Loucy (cell line): ENCODE data around the gene FALEC.

Experiments used
- H2AFZ ChIP-seq: fragments of 200-600 bp; sonication (generic); 2 replicates; pipeline ENCODE4 v1.6.0; 2016; ENCODE audit warnings: antibody characterized with exemption, mild to moderate bottlenecking, low read length, moderate library complexity
- H3F3A ChIP-seq: fragments of 200-600 bp; 2 replicates; pipeline ENCODE4 v1.6.0; 2016; ENCODE audit warnings: antibody characterized with exemption, low read depth, mild to moderate bottlenecking
- H3K27me3 ChIP-seq: fragments of 200-600 bp; sonication (generic); 2 replicates; pipeline ENCODE4 v1.6.1; 2014; ENCODE audit warnings: low read length, mild to moderate bottlenecking; ENCODE audit not compliant: insufficient read depth, poor library complexity, severe bottlenecking
- H3K36me3 ChIP-seq: fragments of 200-600 bp; sonication (generic); 2 replicates; pipeline ENCODE4 v1.6.1; 2016; ENCODE audit warnings: low read length; ENCODE audit not compliant: insufficient read depth
- H3K4me1 ChIP-seq: fragments of 200-600 bp; sonication (generic); 2 replicates; pipeline ENCODE4 v1.5.1; 2014; ENCODE audit warnings: low read length, mild to moderate bottlenecking; ENCODE audit not compliant: insufficient read depth, poor library complexity, severe bottlenecking
- H3K4me2 ChIP-seq: fragments of 200-600 bp; sonication (generic); 2 replicates; pipeline ENCODE4 v1.6.0; 2014; ENCODE audit warnings: antibody characterized with exemption, low read length, low read depth, mild to moderate bottlenecking; ENCODE audit not compliant: poor library complexity, severe bottlenecking
- H3K4me3 ChIP-seq: fragments of 200-600 bp; sonication (generic); 2 replicates; pipeline ENCODE4 v1.5.1; 2014; ENCODE audit warnings: low read length, mild to moderate bottlenecking, mixed read lengths; ENCODE audit not compliant: poor library complexity, severe bottlenecking
- H3K79me2 ChIP-seq: fragments of 200-600 bp; sonication (generic); 2 replicates; pipeline ENCODE4 v1.6.1; 2014; ENCODE audit warnings: low read length; ENCODE audit not compliant: insufficient read depth
- H3K9ac ChIP-seq: fragments of 200-600 bp; sonication (generic); 2 replicates; pipeline ENCODE4 v1.6.0; 2014; ENCODE audit warnings: mild to moderate bottlenecking, low read depth, low read length, moderate library complexity; ENCODE audit not compliant: poor library complexity, severe bottlenecking
- H3K9me2 ChIP-seq: fragments of 200-600 bp; sonication (generic); replicated peaks from 2 replicates; pipeline ENCODE4 v1.6.1; 2016; ENCODE audit warnings: low read depth, low read length, mixed read lengths
- H3K9me3 ChIP-seq: fragments of 200-600 bp; sonication (generic); 2 replicates; pipeline ENCODE4 v1.6.1; 2014; ENCODE audit warnings: mild to moderate bottlenecking, antibody characterized with exemption, low read length, low read depth; ENCODE audit not compliant: insufficient read depth
- H4K20me1 ChIP-seq: fragments of 200-600 bp; sonication (generic); 2 replicates; pipeline ENCODE4 v1.6.0; 2014; ENCODE audit warnings: antibody characterized with exemption, low read length, mild to moderate bottlenecking; ENCODE audit not compliant: insufficient read depth, poor library complexity, severe bottlenecking
- EZH2phosphoT487 ChIP-seq: fragments of 200-600 bp; IDR thresholded peaks from 2 replicates; pipeline ENCODE4 v1.6.1; 2018; ENCODE audit warnings: antibody characterized with exemption, mild to moderate bottlenecking, moderate library complexity, borderline replicate concordance
- TF ChIP-seq, protein P1 (sequence below): fragments of 200-600 bp; sonication (generic); conservative IDR thresholded peaks from 2 replicates; pipeline ENCODE4 v1.5.1; 2014; ENCODE audit warnings: mild to moderate bottlenecking, antibody characterized with exemption, low read length

FALEC gene

DNA sequence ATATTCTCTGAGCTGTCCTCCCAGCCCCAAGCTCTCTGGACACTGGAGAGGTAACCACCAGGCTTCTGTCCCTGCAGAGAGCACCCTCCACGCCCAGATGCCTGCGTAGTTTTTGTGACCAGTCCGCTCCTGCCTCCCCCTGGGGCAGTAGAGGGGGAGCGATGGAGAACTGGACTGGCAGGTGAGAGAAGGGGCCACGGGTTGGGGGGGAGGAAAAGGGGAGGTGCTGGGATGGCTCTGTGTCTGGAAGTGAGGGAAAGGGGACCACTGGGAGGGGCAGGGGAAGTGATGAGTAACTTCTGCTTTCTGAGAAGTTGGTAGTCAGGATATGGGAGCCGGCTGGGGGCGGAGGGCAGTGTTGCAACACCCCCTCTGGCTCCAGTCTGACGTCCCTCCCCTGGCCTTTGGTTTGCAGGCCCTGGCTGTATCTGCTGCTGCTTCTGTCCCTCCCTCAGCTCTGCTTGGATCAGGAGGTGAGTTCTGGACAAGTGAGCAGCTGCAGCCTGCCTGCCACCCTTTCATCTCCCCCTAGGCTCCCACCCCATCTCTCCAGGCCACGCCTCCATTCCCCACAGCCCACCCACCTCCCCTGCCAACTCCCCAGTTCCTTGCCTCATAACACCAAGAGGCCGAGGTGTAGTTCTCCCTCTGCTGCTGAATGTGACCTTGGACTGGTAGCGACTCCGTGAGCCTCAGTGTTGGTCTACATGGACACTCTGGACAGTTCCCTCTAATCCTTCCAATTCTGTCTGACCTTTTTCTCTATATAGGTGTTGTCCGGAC, 36.8 kb downstream of the FALEC start:
- Histone ChIP-seq H3K9me3 (no peaks in the 10 kb centered on the region), H3K79me2 (no peaks in the 10 kb centered on the region), H3K36me3 (no peaks in the 10 kb centered on the region), H3K4me3 (no peak overlapping the region), H3K9ac (no peak overlapping the region), H3F3A (no peaks in the 10 kb centered on the region), H3K27me3 (no peaks in the 10 kb centered on the region), H3K4me1 (no peaks in the 10 kb centered on the region), H4K20me1 (no peaks in the 10 kb centered on the region), H2AFZ (no peak overlapping the region), H3K9me2 (no peaks in the 10 kb centered on the region), H3K4me2 (no peak overlapping the region)
- TF ChIP-seq, protein P1, sequence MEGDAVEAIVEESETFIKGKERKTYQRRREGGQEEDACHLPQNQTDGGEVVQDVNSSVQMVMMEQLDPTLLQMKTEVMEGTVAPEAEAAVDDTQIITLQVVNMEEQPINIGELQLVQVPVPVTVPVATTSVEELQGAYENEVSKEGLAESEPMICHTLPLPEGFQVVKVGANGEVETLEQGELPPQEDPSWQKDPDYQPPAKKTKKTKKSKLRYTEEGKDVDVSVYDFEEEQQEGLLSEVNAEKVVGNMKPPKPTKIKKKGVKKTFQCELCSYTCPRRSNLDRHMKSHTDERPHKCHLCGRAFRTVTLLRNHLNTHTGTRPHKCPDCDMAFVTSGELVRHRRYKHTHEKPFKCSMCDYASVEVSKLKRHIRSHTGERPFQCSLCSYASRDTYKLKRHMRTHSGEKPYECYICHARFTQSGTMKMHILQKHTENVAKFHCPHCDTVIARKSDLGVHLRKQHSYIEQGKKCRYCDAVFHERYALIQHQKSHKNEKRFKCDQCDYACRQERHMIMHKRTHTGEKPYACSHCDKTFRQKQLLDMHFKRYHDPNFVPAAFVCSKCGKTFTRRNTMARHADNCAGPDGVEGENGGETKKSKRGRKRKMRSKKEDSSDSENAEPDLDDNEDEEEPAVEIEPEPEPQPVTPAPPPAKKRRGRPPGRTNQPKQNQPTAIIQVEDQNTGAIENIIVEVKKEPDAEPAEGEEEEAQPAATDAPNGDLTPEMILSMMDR, result no peak
- TF ChIP-seq EZH2phosphoT487, result no peak

DNA sequence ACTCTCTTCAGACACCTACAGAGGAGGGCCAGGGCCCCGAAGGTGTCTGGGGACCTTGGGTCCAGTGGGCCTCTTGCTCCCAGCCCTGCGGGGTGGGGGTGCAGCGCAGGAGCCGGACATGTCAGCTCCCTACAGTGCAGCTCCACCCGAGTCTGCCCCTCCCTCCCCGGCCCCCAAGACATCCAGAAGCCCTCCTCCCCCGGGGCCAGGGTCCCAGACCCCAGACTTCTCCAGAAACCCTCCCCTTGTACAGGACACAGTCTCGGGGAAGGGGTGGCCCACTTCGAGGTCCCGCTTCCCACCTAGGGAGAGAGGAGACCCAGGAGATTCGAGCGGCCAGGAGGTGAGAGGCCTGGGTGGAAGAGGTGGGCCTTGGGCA, 37.3 kb downstream of the FALEC start:
- no peaks in the 10 kb centered on the region for H4K20me1 ChIP-seq
- no peaks in the 10 kb centered on the region for H3K79me2 ChIP-seq
- no peaks in the 10 kb centered on the region for H3K9me2 ChIP-seq
- no peak overlapping the region for H3K9ac ChIP-seq
- no peaks in the 10 kb centered on the region for H3F3A ChIP-seq
- H3K4me2 ChIP-seq, result no peak overlapping the region
- no peak for TF ChIP-seq EZH2phosphoT487
- TF ChIP-seq, protein P1, result no peak
- no peaks in the 10 kb centered on the region for H3K27me3 ChIP-seq
- H2AFZ ChIP-seq, result no peak overlapping the region
- no peak overlapping the region for H3K4me3 ChIP-seq
- H3K36me3 ChIP-seq, result no peaks in the 10 kb centered on the region
- no peaks in the 10 kb centered on the region for H3K4me1 ChIP-seq
- H3K9me3 ChIP-seq, result no peaks in the 10 kb centered on the region

DNA sequence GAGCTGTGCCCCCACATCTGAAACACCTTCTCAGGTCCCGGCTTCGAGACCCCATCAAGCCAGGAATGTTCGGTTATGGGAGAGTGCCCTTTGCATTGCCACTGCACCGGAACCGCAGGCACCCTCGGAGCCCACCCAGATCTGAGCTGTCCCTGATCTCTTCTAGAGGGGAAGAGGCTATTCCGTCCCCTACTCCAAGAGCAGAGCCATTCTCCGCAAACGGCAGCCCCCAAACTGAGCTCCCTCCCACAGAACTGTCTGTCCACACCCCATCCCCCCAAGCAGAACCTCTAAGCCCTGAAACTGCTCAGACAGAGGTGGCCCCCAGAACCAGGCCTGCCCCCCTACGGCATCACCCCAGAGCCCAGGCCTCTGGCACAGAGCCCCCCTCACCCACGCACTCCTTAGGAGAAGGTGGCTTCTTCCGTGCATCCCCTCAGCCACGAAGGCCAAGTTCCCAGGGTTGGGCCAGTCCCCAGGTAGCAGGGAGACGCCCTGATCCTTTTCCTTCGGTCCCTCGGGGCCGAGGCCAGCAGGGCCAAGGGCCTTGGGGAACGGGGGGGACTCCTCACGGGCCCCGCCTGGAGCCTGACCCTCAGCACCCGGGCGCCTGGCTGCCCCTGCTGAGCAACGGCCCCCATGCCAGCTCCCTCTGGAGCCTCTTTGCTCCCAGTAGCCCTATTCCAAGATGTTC, 38.0 kb downstream of the FALEC start:
- no peak for TF ChIP-seq EZH2phosphoT487
- TF ChIP-seq, protein P1, result no peak
- Histone ChIP-seq H3K9ac (no peak overlapping the region), H2AFZ (no peak overlapping the region), H3K79me2 (no peaks in the 10 kb centered on the region), H4K20me1 (no peaks in the 10 kb centered on the region), H3K27me3 (no peaks in the 10 kb centered on the region), H3K36me3 (no peaks in the 10 kb centered on the region), H3K9me2 (no peaks in the 10 kb centered on the region), H3F3A (no peaks in the 10 kb centered on the region), H3K4me3 (no peak overlapping the region), H3K4me2 (no peak overlapping the region), H3K9me3 (no peaks in the 10 kb centered on the region), H3K4me1 (no peaks in the 10 kb centered on the region)
